Neutrophil (primary cell): ENCODE measurements around the gene NDUFAF8.

Experiments used
- H3K27ac ChIP-seq: fragments of 200-600 bp; sonication (generic); 2 replicates; pipeline ENCODE4 v1.5.1; 2016; ENCODE audit warnings: mild to moderate bottlenecking, moderate library complexity
- H3K27me3 ChIP-seq: fragments of 200-600 bp; sonication (generic); 2 replicates; pipeline ENCODE4 v1.6.0; 2016; ENCODE audit warnings: mild to moderate bottlenecking
- H3K36me3 ChIP-seq: fragments of 200-600 bp; sonication (generic); 2 replicates; pipeline ENCODE4 v1.5.1; 2017
- H3K4me1 ChIP-seq, 2 experiments: fragments of 200-600 bp in 1 of 2; sonication (generic) in 1 of 2; 1 replicate in 1 of 2; 2 replicates in 1 of 2; pipeline versions ENCODE4 v1.5.1 to v1.6.1; 2013 to 2016; ENCODE audit warnings: low read depth in 1 of 2, low read length in 1 of 2, mild to moderate bottlenecking in 1 of 2, moderate library complexity in 1 of 2; ENCODE audit not compliant: control insufficient read depth in 1 of 2, insufficient read depth in 1 of 2
- H3K4me3 ChIP-seq, 2 experiments: fragments of 200-600 bp in 1 of 2; sonication (generic) in 1 of 2; 1 replicate in 1 of 2; 2 replicates in 1 of 2; pipeline ENCODE4 v1.5.1; 2013 to 2016; ENCODE audit warnings: low read depth in 1 of 2, low read length in 1 of 2, mild to moderate bottlenecking in 1 of 2, moderate library complexity in 1 of 2
- H3K9me3 ChIP-seq: fragments of 200-600 bp; sonication (generic); 2 replicates; pipeline ENCODE4 v1.5.1; 2016
- CTCF ChIP-seq: fragments of 200-600 bp; sonication (generic); IDR thresholded peaks from 2 replicates; pipeline ENCODE4 v1.5.1; 2016; ENCODE audit warnings: antibody characterized with exemption

The NDUFAF8 gene

GRCh38 chr17:81209141-81209540 is 30.0 kb upstream of the NDUFAF8 start:
- H3K9me3 ChIP-seq: no peaks in the 10 kb centered on the region
- TF ChIP-seq CTCF: no peak
- H3K36me3 ChIP-seq: no peaks in the 10 kb centered on the region
- H3K4me1 ChIP-seq: no peaks in the 10 kb centered on the region
- no peak overlapping the region for H3K27ac ChIP-seq
- no peaks in the 10 kb centered on the region for H3K27me3 ChIP-seq
- no peak overlapping the region for H3K4me3 ChIP-seq

GRCh38 chr17:81210466-81210865 is 28.7 kb upstream of the NDUFAF8 start:
- TF ChIP-seq CTCF: no peak
- H3K4me3 ChIP-seq: no peak overlapping the region
- H3K4me1 ChIP-seq: no peaks in the 10 kb centered on the region

GRCh38 chr17:81210868-81211267 is 28.2 kb upstream of the NDUFAF8 start:
- H3K36me3 ChIP-seq: no peaks in the 10 kb centered on the region
- TF ChIP-seq CTCF: no peak
- no peaks in the 10 kb centered on the region for H3K9me3 ChIP-seq
- no peaks in the 10 kb centered on the region for H3K4me1 ChIP-seq
- no peak overlapping the region for H3K27ac ChIP-seq
- H3K27me3 ChIP-seq: no peaks in the 10 kb centered on the region
- no peak overlapping the region for H3K4me3 ChIP-seq

More at GRCh38 chr17:81210466-81210865, 28.7 kb upstream of the NDUFAF8 start:
- no peaks in the 10 kb centered on the region for H3K27me3 ChIP-seq
- no peaks in the 10 kb centered on the region for H3K36me3 ChIP-seq
- H3K27ac ChIP-seq: no peak overlapping the region
- H3K9me3 ChIP-seq: no peaks in the 10 kb centered on the region

- Histone ChIP-seq H3K4me1 (no peaks in the 10 kb centered on the region), H3K27me3 (no peaks in the 10 kb centered on the region), H3K36me3 (no peaks in the 10 kb centered on the region), H3K27ac (no peak overlapping the region), H3K9me3 (no peaks in the 10 kb centered on the region), H3K4me3 (no peak overlapping the region)
- no peak for TF ChIP-seq CTCF
Measured at GRCh38 chr17:81212365-81212764, 26.8 kb upstream of the NDUFAF8 start.

- no peak for TF ChIP-seq CTCF
- Histone ChIP-seq H3K27me3 (no peaks in the 10 kb centered on the region), H3K9me3 (no peaks in the 10 kb centered on the region), H3K36me3 (no peaks in the 10 kb centered on the region), H3K4me3 (no peak overlapping the region), H3K4me1 (no peaks in the 10 kb centered on the region), H3K27ac (no peak overlapping the region)
Measured at GRCh38 chr17:81213978-81214377, 25.1 kb upstream of the NDUFAF8 start.

GRCh38 chr17:81217491-81217890 is 21.6 kb upstream of the NDUFAF8 start:
- Histone ChIP-seq H3K4me3 (no peak overlapping the region), H3K4me1 (peaks cover 10 to 12% of the 10 kb centered on the region in 2 experiments), H3K9me3 (no peaks in the 10 kb centered on the region), H3K27ac (no peak overlapping the region), H3K27me3 (no peaks in the 10 kb centered on the region), H3K36me3 (peaks cover 6% of the 10 kb centered on the region)
- no peak for TF ChIP-seq CTCF
